HG02610 (cell line): ENCODE data around the gene ESR1.
A peak's percentile ranks its signal among the peaks of the same experiment; 100 is the strongest.

Experiments used
- ATAC-seq: cut with Tn5 transposase; IDR thresholded peaks from one replicate; pipeline ENCODE4 v1.9.1; 2021; ENCODE audit warnings: mild to moderate bottlenecking, moderate library complexity; ENCODE audit not compliant: unreplicated experiment

The ESR1 gene

DNA sequence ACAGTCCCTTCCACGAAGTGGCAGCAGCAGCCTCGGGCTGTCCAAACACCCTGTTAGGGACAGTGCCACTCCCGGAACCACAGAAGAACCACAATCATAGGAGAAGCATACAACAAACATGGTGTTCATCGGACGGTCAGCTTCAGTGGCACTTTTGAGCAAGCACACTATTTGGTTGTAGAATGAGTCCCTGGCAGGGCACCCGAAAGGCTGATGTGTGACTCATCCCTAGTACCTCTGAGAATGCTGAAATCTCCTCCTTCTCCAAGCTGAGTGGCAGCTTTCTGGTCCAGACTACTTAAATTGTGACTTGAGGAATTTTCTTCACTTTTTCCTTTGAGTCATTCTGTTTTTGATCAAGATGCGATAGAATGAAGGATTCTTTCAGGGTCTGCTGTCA, 282.5 kb downstream of the ESR1 start:
- no peak for ATAC-seq

DNA sequence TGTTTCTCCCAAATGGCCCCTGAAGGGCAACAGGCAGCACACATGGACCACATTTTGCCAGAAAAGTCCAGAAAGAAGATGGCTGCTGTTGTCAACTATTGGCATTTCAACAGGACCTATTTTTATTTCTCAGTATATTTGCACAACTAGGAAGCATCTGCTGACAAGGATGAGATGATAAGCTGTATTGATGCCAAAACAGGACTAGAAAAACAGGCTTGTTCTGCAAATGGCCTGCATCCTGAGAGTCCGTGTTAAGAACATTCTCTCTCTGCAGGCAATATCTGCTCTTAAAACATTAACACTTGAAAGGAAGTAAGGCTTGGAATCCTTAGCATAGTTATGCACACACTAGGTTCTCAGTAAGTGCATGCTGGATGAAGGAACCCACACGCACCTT, 283.7 kb downstream of the ESR1 start:
- ATAC-seq, result no peak

DNA sequence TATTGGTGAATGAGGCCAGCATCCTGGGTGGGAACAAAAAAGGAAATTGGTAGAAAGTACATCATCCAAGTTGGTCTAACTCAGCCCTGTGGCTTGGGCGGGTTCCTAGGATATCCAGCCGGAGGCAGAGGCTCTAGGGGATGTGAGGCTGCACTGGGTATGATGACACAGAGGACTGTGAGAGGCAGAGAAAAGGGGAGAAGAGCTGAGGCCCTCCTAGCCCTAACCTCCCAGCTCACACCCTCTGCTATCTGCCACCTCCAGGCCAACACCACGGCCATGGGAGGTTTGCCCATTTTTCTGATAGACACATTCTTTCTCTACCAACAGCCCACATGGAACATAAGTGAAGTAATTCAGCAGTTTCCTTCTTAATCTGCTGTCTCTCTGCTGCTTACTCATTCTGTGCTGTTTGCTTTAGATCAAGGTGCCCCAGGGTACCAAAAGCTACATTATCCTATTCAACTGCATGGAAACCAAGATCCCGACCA, 284.4 kb downstream of the ESR1 start:
- ATAC-seq, result no peak

DNA sequence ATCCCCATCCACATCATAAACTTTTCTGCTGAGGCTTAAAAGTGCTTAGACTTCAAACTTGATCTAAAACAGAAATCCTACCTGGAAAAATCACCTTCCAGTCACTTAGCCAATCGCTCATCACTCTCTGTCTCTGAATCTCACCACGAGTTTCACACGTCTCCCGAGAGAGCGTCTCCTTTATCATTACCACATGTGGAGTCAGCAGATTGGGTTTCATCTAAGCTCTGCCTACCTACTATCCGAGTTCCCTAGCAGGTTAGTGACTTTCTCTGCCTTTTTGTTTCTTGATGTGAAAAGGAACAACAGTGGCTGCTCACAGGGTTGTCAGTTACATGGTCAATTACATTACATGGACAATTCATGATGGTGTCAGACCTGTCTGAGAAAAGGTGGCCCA, 286.2 kb downstream of the ESR1 start:
- ATAC-seq, result no peak

DNA sequence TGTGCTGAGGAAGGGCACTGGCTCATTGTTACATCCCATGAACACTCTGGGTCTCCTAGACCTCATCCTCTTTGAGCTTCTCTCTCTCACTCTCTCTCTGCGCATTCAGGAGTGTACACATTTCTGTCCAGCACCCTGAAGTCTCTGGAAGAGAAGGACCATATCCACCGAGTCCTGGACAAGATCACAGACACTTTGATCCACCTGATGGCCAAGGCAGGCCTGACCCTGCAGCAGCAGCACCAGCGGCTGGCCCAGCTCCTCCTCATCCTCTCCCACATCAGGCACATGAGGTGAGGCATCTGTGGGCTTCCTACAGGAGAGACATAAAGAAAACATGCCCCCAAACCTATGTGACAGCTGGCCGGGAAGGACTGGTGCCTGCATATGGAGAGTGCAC, 286.8 kb downstream of the ESR1 start:
- no peak for ATAC-seq

DNA sequence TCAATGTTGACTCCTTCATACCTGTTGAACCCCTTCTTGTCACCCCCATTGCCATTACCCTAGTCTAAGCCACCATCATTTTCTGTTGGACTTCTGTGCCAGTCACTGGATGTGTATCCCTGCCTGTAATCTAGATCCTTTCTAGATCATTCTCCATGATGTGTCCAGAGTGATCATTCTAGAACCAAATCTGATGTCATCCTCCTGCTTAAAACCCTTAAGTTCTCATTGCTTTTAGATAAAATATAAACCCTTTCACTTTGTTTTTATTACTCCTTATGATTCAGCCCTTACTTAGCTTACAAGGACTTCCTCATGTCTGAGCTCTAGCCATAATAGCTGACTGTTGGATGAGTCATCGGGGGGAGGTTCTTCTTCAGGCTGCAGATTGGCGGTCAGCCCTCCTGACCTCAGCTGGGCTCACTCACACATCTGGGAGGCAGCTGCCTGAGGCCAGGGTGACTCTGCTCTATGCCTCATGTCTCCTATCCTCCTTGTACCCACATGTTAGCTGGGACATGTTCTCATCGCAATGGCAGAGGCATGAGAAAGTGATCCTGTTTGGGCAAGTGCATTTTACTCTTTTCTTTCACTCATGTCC, 287.6 kb downstream of the ESR1 start:
- ATAC-seq, result no peak

DNA sequence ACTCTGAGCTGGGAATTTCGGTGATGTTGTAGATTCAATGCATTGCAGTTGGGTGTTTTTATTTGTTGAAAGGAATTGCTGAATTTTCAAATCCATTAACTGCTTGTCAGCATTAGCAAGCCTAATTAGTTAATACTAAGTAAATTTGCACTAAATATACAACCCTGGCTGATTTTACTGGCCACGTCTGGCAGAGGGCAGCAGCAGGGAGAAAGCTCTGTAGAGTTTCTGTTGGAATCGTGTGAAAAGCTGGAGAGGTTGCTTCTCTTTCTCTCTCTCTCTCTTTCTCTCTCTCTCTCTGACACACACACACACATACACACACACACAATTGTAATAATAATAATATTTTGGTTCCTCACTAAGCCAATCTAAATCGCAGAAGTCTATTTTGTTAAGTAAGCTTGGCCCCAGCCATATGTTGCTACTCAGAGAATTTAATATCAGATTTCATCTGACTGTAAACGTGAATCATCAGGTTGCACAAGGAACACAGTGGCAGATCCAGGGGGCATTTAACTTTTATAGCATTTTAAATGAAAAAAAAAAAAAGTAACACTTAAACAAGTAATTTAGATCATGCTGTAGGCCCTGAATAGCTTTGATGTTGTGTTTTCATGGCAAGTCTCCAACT, 289.5 kb downstream of the ESR1 start:
- ATAC-seq, result no peak

DNA sequence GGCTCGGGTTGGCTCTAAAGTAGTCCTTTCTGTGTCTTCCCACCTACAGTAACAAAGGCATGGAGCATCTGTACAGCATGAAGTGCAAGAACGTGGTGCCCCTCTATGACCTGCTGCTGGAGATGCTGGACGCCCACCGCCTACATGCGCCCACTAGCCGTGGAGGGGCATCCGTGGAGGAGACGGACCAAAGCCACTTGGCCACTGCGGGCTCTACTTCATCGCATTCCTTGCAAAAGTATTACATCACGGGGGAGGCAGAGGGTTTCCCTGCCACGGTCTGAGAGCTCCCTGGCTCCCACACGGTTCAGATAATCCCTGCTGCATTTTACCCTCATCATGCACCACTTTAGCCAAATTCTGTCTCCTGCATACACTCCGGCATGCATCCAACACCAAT, 291.2 kb downstream of the ESR1 start:
- ATAC-seq, result no peak

DNA sequence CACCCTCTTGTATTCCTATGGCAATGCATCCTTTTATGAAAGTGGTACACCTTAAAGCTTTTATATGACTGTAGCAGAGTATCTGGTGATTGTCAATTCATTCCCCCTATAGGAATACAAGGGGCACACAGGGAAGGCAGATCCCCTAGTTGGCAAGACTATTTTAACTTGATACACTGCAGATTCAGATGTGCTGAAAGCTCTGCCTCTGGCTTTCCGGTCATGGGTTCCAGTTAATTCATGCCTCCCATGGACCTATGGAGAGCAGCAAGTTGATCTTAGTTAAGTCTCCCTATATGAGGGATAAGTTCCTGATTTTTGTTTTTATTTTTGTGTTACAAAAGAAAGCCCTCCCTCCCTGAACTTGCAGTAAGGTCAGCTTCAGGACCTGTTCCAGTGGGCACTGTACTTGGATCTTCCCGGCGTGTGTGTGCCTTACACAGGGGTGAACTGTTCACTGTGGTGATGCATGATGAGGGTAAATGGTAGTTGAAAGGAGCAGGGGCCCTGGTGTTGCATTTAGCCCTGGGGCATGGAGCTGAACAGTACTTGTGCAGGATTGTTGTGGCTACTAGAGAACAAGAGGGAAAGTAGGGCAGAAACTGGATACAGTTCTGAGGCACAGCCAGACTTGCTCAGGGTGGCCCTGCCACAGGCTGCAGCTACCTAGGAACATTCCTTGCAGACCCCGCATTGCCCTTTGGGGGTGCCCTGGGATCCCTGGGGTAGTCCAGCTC, 292.1 kb downstream of the ESR1 start:
- ATAC-seq, result no peak

DNA sequence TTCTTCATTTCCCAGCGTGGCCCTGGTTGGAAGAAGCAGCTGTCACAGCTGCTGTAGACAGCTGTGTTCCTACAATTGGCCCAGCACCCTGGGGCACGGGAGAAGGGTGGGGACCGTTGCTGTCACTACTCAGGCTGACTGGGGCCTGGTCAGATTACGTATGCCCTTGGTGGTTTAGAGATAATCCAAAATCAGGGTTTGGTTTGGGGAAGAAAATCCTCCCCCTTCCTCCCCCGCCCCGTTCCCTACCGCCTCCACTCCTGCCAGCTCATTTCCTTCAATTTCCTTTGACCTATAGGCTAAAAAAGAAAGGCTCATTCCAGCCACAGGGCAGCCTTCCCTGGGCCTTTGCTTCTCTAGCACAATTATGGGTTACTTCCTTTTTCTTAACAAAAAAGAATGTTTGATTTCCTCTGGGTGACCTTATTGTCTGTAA, 292.7 kb downstream of the ESR1 start:
- no peak for ATAC-seq

DNA sequence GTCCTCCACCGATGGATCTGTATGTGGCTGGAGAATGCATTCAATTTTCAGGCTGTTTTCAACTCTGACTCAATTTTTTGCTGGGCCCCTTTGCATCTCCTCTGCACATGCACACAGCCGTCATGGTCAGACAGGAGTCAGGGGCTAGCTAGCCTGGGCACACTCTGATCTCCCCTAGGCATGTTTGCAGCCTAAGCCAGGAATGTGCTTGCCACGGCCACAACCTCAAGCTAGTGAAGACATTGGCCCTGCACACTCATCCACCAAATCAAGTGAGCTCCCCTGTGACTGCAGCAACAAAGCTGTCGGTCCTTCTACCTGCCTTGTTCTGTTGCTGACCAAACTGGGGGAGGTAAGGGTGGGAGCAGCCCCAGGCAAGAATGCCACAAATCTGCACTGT, 300.5 kb downstream of the ESR1 start:
- ATAC-seq, result no peak

DNA sequence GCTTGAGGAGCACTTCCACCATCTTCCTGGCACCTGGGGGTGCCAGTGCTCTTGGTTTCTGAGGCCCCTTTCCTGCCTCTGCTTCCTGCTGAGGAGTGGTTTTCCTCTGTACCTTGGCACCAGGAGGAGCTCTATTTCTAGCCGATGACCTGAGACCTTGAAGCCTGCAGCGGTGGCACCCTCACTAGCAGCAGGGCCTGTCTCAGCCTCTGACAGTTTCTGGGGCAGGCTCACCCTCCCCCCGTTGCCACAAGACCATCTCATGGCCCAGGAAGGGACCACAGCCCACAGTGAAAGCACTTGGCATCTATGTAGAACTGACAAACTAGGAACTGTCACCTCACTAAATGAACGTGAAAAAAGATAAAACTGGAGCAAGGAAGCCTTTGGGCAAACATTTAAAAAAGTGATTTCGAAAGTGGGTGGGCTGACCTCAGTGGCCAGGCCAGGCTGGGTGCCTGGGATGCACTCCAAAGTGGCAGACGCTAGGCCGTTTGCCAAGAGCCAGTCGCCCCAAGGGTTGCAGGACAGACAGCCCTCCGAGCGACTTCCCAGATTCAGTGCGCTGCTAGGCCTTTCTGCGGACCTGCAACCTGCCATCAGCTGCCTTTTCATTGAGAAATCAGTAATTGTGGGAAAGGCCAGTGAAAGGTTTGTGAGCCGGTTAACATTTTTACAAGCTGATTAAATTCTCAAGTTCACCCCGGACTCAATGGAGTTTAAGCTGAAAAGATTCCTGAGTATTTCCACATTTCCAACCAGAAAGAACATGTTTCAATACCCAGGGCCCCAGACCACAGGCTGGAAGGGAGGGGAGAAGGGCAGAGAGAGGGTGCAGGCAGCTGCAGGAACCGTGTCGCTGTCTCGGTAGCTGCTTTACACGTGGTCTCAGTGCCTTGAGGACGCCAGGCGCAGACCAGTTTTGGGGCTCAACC, 303.7 kb downstream of the ESR1 start:
- no peak for ATAC-seq

DNA sequence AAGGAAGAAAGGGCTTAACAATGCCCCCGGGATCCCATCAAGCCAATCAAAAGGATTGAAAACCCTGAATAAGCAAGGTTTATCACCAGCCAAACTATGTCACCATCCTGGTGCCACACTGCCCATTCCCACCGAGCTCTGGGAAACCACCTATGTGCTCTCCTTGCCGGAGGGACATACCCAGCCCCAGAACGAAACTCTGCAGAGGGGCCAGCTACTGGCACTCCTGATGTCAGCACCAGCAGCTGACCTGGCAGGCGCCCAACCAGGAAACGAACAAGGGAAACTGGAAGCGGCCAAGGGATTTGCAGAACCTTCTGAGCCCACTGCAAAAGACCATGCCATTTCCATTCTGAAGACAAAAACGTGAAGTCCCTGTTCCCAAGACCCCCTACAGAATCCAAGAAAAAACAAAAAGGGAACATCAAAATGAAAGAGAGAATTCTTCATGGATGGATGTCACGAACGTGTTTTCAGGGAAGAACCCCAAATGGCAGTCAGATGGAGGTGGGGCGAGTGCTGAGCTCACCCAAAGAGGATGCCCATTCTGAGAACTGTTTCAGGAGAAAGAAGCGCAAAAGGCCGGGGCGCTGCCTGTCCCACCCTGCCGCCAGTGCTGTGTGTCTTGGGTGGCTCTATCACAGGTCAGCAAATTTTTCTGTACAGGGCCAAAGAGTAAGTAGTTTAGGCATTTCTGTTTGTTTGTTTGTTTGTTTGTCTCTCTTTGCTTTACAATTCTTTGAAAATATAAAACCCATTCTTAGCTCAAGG, 305.2 kb downstream of the ESR1 start:
- ATAC-seq, result no peak

DNA sequence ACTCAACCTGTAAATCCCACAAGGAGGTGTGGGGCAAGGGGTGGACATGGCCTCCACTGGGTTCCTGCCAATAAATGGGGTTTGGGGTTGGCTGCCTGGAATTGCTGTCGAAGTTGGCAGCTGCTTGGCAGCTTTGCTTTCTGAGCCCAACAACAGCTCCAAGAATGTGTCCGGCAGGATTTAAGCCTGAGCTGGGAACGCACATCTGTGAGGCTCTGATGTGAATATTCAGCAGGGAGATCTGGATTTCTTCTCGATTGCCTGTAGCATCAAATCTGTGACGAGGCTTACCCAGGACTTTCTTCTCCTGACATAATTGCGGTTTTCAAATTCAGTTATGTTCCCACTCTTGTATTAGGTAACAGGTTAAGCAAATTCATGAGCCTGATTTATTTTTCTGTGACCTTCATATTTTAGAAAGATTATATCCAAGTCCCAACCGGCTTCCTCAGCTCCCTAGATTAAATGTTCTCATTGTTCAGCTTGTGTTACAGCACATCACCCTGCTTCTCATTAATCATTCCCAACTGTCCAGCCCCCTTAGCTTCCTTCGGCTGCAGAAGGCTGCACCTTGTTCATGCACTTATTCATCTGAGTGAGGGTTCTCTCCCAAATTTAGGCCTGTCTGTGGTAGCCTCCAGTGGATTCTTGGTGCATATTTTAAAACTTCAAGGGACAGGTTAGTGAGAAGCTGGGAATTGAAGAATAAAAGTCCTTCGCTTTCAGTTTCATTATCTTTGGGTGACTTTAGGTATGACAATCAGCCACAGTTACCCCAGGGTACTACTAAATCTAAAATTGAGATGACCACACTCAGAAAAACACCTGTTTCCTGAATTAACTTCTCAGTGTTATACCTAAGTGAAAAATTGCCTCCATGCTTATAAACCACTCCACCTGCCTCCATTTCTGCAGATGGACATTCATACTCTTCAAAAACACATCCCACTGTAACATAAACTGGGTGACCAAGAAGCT, 310.0 kb downstream of the ESR1 start:
- ATAC-seq, result peak; percentile 94

DNA sequence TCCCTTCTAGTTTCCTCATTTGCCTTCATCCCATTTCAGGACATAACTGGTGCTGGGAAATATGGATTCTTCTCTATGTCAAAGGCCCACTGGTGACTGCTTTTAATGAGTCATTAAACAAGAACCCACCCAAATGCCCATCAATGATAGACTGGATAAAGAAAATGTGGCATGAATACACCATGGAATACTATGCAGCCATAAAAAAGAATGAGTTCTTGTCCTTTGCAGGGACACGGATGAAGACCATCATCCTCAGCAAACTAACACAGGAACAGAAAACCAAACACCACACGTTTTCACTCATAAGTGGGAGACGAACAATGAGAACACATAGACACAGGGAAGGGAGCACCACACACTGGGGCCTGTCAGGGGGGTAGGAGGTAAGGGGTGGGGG, 310.7 kb downstream of the ESR1 start:
- ATAC-seq, result no peak

DNA sequence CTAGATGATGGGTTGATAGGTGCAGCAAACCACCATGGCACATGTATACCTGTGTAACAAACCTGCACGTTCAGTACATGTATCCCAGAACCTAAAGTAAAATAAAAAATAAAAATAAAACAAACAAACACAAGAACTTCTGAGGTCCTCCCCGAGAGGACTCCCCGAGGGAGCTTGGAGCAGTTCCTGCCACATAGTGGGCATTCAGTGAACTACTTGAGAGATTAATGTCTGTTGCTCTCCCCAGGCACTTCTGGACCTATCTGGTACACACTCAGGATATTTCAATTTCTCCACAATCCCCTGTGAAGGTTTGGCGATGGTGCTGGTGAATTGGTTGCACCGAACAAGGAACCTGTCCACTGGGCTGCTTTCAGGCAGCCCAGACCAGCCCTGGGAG, 311.2 kb downstream of the ESR1 start:
- ATAC-seq, result no peak

DNA sequence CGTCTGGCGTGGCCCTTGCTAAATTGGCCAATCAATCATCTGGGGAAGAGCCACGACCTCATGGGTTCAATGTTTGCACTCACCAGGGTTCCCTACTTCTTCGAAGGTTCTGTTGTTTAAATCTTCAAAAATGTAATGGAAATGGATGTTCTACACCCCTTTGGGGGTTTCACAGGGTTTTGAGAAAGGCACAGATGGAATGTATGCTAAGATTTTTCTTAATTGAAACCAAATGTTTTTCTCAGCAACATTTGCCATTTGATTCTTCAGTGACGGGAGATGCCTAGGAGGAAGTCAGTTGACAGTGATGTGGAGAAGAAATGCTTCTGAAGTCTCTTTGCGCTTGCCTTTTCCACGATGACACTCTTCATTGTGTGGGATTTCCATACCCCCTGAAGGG, 312.3 kb downstream of the ESR1 start:
- no peak for ATAC-seq

DNA sequence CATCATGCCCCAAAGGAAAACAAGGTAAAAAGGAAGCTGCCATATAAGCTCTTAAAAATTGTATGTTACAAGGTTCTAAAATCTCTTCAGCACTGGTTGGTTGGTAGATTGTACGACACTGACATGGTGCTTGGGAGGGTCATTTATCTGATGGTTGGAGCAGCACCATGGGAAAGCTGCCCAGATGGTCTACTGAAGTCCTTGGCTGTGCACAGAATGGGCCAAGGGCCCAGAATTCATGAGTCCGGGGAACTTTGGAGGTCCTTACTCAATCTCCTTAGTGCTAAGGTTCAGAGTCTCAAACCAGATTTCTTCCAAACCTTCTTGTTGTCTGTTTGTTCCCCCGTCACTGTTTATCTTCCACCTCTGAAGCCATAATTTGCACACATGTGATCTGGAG, 314.4 kb downstream of the ESR1 start:
- ATAC-seq, result no peak

DNA sequence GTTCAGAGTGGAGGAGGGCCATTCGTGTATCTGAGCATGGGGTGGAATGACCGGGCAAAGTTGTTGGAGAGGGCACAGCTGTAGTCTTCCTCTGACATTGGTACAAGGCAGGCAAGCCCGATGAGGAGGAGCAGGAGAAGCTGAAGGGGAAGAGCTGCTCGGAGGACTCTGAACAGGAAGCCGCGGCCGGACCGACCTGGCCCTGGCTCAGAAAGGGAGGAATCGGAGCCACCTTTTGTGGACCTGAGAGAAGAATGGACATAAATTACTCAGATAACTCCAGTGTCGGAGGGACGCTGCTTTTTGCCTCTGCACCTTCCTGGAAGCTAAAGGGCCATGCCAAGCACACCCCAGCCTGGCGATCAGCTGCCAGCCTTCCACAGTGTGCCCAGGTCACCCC, 315.0 kb downstream of the ESR1 start:
- ATAC-seq, result no peak
